ENCODE results near the gene BTNL3. TPM values are rescaled to one million over a fixed set of nuclear protein-coding genes. Genes with fewer than 3 reads are reported as not detected.
"Not testable (repeated sequence)": the region's sequence is repeated elsewhere in the genome, so short reads cannot be mapped to it uniquely, and the experiment has no call there.

The BTNL3 gene, protein sequence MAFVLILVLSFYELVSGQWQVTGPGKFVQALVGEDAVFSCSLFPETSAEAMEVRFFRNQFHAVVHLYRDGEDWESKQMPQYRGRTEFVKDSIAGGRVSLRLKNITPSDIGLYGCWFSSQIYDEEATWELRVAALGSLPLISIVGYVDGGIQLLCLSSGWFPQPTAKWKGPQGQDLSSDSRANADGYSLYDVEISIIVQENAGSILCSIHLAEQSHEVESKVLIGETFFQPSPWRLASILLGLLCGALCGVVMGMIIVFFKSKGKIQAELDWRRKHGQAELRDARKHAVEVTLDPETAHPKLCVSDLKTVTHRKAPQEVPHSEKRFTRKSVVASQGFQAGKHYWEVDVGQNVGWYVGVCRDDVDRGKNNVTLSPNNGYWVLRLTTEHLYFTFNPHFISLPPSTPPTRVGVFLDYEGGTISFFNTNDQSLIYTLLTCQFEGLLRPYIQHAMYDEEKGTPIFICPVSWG
- total RNA-seq: under 1 TPM in 1 of 2 donors, not detected in 1; 0.13 TPM
- long read RNA-seq: 0 reads

DNA sequence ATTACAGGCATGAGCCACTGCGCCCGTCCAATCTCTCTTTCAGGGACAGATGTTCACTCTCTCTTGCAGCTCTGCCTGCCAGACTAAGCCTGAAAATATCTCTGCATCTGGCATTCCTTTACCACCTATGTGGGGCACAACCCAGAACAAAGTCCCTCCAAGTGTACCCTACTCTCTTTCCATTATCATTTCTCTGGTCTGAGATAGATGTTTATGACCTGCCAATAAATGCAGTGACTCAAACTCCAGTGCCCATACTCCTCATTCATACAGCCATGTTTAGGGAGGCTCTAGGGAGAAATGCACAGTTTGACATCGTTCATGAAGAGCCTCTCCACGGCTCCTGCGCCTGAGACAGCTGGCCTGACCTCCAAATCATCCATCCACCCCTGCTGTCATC, at the start of gene BTNL3:
TSS of gene BTNL3 (plus strand) at position 255 of the 400 bp plus-strand sequence. CDS start 183 bp downstream, outside the sequence.
- DNase-seq (no peak), ATAC-seq (no peak)
- intact Hi-C loops (cut with DNase I): no loop called here

- no peak for ATAC-seq
- intact Hi-C loops (cut with DNase I): no loop called here
Observed at GRCh38 chr5:180950291-180950949, 38.2 kb upstream of the BTNL3 start.

GRCh38 chr5:180959661-180960060, 29.0 kb upstream of the BTNL3 start:
- ATAC-seq (no peak), DNase-seq (no peak)
- intact Hi-C loops (cut with DNase I): no loop called here

More at GRCh38 chr5:180950291-180950949, 38.2 kb upstream of the BTNL3 start:
- no peak for DNase-seq

- DNase-seq (no peak), ATAC-seq (no peak)
- intact Hi-C loops (cut with DNase I): no loop called here
Observed at GRCh38 chr5:180960209-180960608, 28.4 kb upstream of the BTNL3 start.

- ATAC-seq: no peak
- intact Hi-C loops (cut with DNase I): no loop called here
- no peak for DNase-seq
Observed at GRCh38 chr5:180969406-180969805, 19.2 kb upstream of the BTNL3 start.

GRCh38 chr5:180970336-180970735, 18.3 kb upstream of the BTNL3 start:
- intact Hi-C loops (cut with DNase I): no loop called here
- ATAC-seq (no peak), DNase-seq (no peak)

GRCh38 chr5:180970875-180971274, 17.8 kb upstream of the BTNL3 start:
- DNase-seq (no peak), ATAC-seq (no peak)
- intact Hi-C loops (cut with DNase I): no loop called here

DNA sequence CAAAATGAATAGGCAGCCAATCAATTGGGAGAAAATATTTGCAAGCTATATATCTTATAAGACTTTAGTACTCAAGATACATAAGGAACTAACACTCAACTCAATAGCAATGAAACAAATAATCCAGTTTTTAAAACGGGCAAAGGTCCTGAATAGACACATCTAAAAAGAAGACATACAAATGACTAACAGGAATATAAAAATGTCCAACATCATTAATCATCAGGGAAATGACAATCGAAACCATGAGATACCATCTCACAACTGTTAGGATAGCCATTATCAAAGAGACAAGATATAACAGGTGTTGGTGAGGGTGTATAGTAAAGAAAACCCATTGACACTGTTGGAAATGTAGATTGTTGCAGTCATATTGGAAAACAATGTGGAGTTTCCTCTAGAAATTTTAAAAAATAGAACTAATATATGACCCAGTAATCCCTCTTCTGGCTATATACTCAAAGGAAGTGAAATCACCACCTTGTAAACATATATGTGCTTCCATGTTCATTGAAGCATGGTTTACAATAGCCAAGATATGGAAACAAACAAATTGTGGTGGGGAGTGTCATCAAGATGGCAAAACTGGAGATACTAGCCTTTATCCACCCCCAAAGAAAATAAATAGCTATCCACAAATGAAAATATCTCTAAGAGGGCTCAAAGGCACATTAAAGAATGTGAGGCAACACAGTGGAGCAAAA, 13.9 kb upstream of the BTNL3 start:
- ATAC-seq (no peak), DNase-seq (no peak)
- intact Hi-C loops (cut with DNase I): no loop called here

- DNase-seq: no peak
- intact Hi-C loops (cut with DNase I): no loop called here
- ATAC-seq: no peak
Observed at GRCh38 chr5:180975338-180975737, 13.3 kb upstream of the BTNL3 start.

- no peak for DNase-seq
- intact Hi-C loops (cut with DNase I): no loop called here
Observed at GRCh38 chr5:180976518-180976917, 12.1 kb upstream of the BTNL3 start.

GRCh38 chr5:180977852-180978251, 10.8 kb upstream of the BTNL3 start:
- intact Hi-C loops (cut with DNase I): no loop called here
- no peak for ATAC-seq
- DNase-seq: no peak

More at GRCh38 chr5:180976518-180976917, 12.1 kb upstream of the BTNL3 start:
- ATAC-seq: no peak

DNA sequence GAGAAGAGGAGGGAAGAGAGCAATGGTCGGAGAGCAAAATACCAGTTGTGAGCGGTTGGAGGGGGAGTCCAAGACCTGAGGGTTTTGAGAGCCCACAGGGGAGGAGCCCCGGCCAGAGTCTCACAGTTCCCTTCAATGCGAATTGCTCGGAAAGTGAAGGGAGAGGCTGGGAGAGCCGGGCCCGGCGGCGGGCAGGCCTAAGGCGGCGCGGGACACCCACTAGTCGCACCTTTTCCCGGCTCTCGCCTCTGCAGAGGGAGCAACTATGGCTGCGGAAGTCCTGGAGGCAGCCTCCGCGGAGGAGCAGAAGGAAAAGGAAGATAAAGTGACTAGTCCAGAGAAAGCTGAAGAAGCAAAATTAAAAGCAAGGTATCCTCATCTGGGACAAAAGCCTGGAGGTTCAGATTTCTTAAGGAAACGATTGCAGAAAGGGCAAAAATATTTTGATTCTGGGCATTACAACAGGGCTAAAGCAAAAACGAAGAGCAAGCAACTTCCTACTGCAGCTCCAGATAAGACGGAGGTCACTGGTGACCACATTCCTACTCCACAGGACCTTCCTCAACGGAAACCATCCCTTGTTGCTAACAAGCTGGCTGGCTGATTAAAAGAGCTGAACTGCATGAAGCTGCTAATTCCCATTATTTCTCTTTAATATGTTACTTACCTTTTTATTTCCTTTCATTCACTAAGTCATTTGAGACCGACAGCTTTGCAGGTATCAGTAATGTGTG, 6.5 kb upstream of the BTNL3 start:
- intact Hi-C loops (cut with DNase I): no loop called here
- no peak for ATAC-seq
- DNase-seq: no peak

GRCh38 chr5:180988016-180988415, 630 bp upstream of the BTNL3 start:
- intact Hi-C loops (cut with DNase I): no loop called here
- ATAC-seq: no peak
- no peak for DNase-seq

DNA sequence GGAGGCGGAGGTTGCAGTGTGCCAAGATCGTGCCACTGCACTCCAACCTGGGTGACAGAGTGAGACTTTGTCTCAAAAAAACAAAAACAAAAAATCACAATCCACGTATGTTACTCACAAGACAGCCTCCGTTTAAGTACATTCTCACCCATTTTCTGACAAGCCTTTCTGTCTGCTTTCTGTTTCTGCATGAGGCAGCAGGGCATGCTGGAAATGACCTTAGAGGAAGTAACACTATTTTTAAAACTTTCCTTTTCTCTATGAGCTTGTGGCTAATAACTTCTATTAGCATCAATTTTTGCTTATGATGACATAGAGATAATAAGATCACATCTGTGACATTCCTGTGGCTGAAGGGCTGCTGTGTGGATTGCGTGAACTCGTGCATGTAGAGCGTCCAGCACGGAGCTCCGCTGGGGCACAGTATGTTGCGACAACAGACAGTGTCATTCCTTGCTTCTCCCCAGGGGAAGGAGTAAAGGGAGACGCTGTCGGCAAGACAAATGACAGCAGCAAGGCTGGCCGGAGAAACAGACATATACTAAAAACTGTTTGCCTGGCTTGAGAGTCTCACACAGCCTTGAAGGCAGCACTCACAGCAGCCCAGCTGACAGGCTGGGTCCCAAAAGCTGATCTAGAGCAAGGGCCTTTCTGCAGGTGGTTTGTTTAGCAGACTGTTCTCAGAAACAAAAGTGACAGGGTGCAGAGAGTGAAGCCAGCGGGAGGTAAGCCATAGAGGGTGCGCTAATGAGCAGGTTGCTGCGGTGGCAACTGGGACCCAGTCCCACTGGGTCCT, 1.6 kb downstream of the BTNL3 start:
- no peak for ATAC-seq
- intact Hi-C loops (cut with DNase I): no loop called here
- DNase-seq: no peak

DNA sequence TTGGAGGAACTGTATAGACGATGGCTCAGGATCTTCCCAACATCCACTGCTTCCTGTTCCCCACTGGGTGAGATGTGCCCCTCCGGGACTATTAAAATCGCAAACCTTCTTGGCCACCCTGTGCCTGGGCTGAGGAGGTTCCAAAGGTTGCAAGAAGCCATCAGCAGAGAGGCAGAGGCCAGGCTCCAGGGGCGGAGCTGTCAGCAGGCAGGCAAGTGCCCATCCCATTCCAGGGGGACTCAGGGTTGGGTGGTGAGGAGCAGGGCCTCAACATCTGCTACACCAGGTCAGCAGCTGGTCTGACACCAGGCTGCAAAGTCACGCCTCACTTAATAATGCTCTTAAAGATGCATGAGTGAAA, 2.2 kb downstream of the BTNL3 start:
- intact Hi-C loops (cut with DNase I): no loop called here
- ATAC-seq (no peak), DNase-seq (no peak)

- no peak for DNase-seq
- intact Hi-C loops (cut with DNase I): no loop called here
- ATAC-seq: no peak
Observed at GRCh38 chr5:181001947-181002346, 13.3 kb downstream of the BTNL3 start.

DNA sequence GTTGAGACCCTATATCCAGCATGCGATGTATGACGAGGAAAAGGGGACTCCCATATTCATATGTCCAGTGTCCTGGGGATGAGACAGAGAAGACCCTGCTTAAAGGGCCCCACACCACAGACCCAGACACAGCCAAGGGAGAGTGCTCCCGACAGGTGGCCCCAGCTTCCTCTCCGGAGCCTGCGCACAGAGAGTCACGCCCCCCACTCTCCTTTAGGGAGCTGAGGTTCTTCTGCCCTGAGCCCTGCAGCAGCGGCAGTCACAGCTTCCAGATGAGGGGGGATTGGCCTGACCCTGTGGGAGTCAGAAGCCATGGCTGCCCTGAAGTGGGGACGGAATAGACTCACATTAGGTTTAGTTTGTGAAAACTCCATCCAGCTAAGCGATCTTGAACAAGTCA, 17.1 kb downstream of the BTNL3 start:
- ATAC-seq (no peak), DNase-seq (no peak)
- intact Hi-C loops (cut with DNase I): no loop called here

DNA sequence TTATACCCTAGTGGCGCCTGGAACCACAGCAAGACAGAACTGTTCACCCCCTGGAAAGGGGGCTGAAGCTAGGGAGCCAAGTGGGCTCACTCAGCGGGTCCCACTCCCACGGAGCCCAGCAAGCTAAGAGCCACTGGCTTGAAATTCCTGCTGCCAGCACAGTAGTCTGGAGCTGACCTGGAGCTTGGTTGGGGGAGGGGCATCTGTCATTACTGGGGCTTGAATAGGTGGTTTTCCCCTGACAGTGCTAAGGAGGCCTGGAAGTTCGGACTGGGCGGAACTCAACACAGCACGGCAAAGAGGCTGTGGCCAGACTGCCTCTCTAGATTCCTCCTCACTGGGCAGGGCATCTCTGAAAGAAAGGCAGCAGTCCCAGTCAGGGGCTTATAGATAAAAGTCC, 19.5 kb downstream of the BTNL3 start:
- DNase-seq: no peak
- intact Hi-C loops (cut with DNase I): no loop called here
- ATAC-seq: no peak

- ATAC-seq; intact Hi-C loops (cut with DNase I); DNase-seq: not testable (repeated sequence)
Observed at GRCh38 chr5:181010018-181010417, 21.4 kb downstream of the BTNL3 start.
